Epithelial cell of proximal tubule (primary cell): ENCODE measurements around the gene PHLDA1. TPM values are rescaled to one million over a fixed set of nuclear protein-coding genes. Genes with fewer than 3 reads are reported as not detected.
"Not testable (repeated sequence)": the region's sequence is repeated elsewhere in the genome, so short reads cannot be mapped to it uniquely, and the experiment has no call there.

Experiments used
- DNase-seq: peaks from one replicate; pipeline ENCODE4 v3.0.0-alpha.2; 2011; ENCODE audit warnings: low read depth
- H3K4me3 ChIP-seq: 2 replicates; pipeline ENCODE4 v1.5.1; 2011; ENCODE audit warnings: low read depth, mild to moderate bottlenecking, low read length
- total RNA-seq: library from RNA; depleted of rRNA; stranded (reverse); fragments of >200 nt; gene quantifications from 2 replicates; pipeline ENCODE4 v1.2.3, GENCODE V29; 2015
- TF ChIP-seq, protein P1 (sequence below): conservative IDR thresholded peaks from 2 replicates; pipeline ENCODE4 v1.5.1; 2012; ENCODE audit warnings: low read depth, mild to moderate bottlenecking, low read length

PHLDA1 gene
- total RNA-seq, 1 donor from 2014 or later, result 89.0 TPM

DNA sequence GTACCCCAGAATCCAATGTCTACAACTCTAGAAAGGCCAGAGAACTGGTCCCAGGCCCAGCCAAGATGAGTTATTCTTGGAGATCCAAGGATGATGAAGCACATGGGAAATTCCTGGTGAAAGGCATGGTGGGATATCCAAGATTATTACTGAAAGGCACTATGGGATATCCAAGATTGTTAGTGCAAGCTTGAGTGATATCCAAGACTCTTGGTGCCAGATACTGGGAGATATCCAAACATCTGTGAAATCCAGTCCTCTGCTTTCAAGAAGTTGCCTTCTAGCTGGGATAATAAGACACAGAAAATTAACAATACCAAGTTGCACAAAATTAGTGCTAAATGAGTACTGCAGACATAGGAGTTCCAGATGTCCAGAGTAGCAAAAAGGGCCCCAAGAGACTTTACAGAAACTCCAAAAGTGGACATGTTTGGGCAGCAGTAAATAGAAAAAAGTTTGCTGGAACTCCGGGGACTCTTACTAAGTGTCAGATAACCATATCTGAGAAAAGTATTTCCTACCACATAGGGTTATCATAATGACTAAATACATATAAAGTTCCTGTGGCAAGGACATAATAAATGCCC is 34.6 kb downstream of the PHLDA1 start:
- no peak for DNase-seq
- H3K4me3 ChIP-seq, result no peak overlapping the region
- TF ChIP-seq, protein P1, sequence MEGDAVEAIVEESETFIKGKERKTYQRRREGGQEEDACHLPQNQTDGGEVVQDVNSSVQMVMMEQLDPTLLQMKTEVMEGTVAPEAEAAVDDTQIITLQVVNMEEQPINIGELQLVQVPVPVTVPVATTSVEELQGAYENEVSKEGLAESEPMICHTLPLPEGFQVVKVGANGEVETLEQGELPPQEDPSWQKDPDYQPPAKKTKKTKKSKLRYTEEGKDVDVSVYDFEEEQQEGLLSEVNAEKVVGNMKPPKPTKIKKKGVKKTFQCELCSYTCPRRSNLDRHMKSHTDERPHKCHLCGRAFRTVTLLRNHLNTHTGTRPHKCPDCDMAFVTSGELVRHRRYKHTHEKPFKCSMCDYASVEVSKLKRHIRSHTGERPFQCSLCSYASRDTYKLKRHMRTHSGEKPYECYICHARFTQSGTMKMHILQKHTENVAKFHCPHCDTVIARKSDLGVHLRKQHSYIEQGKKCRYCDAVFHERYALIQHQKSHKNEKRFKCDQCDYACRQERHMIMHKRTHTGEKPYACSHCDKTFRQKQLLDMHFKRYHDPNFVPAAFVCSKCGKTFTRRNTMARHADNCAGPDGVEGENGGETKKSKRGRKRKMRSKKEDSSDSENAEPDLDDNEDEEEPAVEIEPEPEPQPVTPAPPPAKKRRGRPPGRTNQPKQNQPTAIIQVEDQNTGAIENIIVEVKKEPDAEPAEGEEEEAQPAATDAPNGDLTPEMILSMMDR, result no peak

DNA sequence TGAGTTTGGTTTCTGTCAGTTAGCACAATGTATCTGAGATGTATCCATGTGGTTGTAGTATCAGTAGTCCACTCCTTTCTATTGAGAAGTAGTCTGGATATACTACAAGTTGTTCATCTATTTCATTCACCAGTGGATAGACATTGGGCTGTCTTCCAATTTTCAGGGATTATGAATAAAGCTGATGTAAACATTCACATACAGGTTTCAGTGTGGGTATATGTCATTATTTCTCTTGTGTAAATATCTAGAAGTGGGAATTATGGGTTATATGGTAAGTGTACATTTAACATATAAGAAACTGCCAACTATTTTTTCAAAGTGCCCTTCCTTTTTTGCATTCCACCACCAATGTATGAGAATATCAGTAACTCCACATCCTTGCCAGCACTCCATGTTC is 35.9 kb downstream of the PHLDA1 start:
- DNase-seq, result no peak
- TF ChIP-seq, protein P1, result no peak
- no peak overlapping the region for H3K4me3 ChIP-seq

DNA sequence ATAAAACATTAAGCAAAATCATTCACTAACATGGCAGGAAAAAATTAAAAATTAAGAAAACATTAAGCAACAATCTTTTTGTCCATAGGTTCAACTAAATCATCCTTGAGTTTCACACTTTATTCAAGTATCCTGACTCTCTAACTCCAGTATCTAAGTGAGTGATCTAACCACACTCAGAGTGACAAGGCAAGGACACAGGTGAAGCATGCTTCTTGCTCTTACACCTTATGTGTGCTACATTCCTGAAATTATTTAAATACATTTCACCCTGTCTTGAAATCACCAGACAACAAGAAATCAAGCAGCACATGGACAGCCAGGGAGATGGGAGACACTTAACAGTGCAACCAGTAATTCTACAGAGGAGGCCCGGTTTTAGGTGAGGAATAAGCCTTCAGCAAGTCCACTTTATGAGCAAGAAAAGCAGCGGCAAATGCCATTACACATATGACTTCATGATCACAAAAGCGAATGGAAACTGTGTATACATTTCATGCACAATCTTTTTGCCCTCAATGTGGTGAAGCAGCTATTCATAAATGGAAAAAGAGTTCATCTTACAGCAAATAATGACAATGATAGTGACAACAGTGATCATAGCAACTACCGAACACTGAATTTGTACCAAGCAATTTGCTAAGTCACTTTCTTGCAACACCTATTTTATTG is 37.4 kb downstream of the PHLDA1 start:
- no peak overlapping the region for H3K4me3 ChIP-seq
- DNase-seq, result no peak
- TF ChIP-seq, protein P1, result no peak

DNA sequence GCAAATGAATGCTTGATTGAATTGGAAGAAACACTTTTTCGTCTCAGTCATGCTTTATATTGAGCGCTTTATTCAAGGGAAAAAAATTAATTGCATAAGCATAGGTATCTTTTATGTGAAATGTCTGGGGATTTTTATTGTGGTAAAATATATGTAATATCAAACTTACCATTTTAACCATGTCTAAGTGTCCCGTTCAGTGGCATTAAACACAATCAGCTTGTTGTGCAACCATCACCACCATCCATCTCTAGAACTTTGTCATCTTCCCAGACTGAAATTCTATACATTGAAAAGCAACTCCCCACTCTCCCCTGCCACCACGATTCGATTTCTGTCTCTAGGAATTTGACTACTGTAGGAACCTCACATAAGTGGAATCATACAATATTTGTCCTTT is 39.8 kb downstream of the PHLDA1 start:
- no peak overlapping the region for H3K4me3 ChIP-seq
- TF ChIP-seq, protein P1, result no peak
- no peak for DNase-seq

DNA sequence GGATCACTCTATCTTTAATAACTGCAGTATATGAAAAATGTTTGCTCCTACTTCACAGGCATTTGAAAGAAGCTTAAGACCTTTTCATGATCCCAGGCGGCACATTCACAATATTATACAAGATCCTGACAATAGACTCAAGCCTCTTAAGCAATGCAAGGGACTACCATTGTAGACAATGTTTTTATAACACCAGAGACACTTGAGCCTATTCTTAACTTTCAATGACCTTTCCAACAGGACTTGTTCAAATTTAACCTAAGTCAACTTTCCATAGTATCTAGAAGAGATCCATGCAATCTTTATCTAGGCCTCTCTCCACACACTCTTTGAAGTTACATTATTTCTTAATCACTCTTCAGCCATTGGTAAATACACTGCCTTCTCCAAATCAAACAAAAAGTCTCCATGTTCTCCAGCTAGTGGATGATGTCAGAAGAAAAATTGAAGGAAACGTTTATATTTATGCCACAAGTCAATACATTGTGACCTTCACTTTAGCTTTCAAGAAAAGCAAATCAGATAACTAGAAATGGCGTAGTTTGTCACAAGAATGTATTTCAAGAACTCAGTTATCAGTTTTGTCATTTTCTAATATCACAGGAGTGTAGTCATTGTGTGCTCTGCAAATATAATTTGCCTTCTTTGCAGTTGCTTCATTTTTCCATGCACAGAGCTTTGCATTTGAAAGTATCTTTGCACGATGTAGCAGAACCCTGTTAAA is 41.2 kb downstream of the PHLDA1 start:
- no peak for DNase-seq
- TF ChIP-seq, protein P1, result no peak
- no peak overlapping the region for H3K4me3 ChIP-seq

DNA sequence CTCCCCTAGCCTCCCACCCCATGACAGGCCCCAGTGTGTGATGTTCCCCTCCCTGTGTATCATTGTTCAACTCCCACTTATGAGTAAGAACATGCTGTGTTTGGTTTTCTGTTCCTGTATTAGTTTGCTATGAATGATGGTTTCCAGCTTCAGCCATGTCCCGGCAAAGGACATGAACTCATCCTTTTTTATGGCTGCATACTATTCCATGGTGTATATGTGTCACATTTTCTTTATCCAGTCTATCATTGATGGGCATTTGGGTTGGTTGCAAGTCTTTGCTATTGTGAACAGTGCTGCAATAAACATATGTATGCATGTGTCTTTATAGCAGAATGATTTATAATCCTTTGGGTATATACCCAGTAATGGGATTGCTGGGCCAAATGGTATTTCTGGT is 43.9 kb downstream of the PHLDA1 start:
- H3K4me3 ChIP-seq, DNase-seq: not testable (repeated sequence)

DNA sequence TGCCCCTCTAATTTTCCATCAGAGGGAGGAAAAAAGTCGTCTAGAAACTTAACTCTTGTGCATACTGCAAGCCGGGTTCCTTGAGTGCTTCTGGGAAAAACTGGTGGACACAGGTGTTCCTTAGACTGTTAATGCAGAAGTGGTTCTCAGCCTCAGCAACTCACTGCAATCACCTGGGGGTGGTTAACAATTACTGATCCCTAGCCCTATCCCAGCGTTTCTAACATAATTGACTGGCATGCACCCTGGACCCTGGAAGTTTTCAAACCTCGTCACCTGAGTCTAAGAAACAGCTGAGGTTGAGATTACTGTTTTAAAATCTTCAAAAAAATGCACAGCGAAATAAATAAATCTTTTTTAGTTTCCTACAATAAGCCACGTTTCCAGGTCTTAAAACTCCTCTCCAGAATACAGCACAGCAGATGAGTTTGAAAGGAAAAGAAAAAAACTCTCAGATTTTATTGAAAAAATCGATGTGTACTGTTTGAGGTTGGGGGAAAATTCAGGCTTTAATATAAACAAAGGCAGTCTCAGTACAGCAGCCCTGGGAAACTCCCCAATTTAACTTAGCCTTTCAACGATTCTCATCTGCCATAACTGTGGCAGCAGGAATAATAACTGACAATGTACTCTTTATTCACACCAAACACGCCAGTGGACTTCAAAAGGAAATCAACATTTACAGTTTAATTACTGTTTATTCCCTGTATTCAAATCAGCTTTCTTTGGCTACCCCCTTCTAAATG is 45.4 kb downstream of the PHLDA1 start:
- TF ChIP-seq, protein P1, result no peak
- H3K4me3 ChIP-seq, result no peak overlapping the region
- no peak for DNase-seq
